CD14-positive monocyte (primary cell): ENCODE results near the gene OAS2. TPM values are rescaled to one million over a fixed set of nuclear protein-coding genes. Genes with fewer than 3 reads are reported as not detected.

Experiments
- DNase-seq, 3 donors: peaks; one replicate each; pipeline ENCODE4 v3.0.0-alpha.2; 2011 to 2022
- H2AFZ ChIP-seq: 2 replicates; pipeline ENCODE4 v1.6.0; 2012; ENCODE audit warnings: mild to moderate bottlenecking, low read depth, low read length, inconsistent platforms; ENCODE audit not compliant: insufficient read depth, poor library complexity, severe bottlenecking
- H3K27ac ChIP-seq, 2 donors: 1 replicate in 1 of 2; 2 replicates in 1 of 2; pipeline ENCODE4 v1.5.1; 2012 to 2013; ENCODE audit warnings: low read length in 2 of 2, control low read depth in 1 of 2, inconsistent platforms in 1 of 2, low read depth in 1 of 2, mild to moderate bottlenecking in 1 of 2
- H3K27me3 ChIP-seq, 2 donors: one replicate each; pipeline versions ENCODE4 v1.6.0 to v1.6.1; 2011 to 2013; ENCODE audit warnings: low read length in 2 of 2; ENCODE audit not compliant: control insufficient read depth in 2 of 2, insufficient read depth in 2 of 2
- H3K36me3 ChIP-seq, 2 donors: replicated peaks in 1 of 2; 1 replicate in 1 of 2; 2 replicates in 1 of 2; pipeline versions ENCODE4 v1.5.1 to v1.6.1; 2012 to 2013; ENCODE audit warnings: low read length in 2 of 2, control low read depth in 1 of 2, inconsistent platforms in 1 of 2, mild to moderate bottlenecking in 1 of 2; ENCODE audit not compliant: insufficient read depth in 2 of 2, control insufficient read depth in 1 of 2
- H3K4me1 ChIP-seq, 2 donors: 1 replicate in 1 of 2; 2 replicates in 1 of 2; pipeline versions ENCODE4 v1.5.1 to v1.6.1; 2012 to 2013; ENCODE audit warnings: low read length in 2 of 2, control low read depth in 1 of 2, inconsistent platforms in 1 of 2, mild to moderate bottlenecking in 1 of 2, moderate library complexity in 1 of 2; ENCODE audit not compliant: insufficient read depth in 2 of 2, control insufficient read depth in 1 of 2
- H3K4me2 ChIP-seq: replicated peaks from 2 replicates; pipeline ENCODE3; 2012; ENCODE audit warnings: low read length, moderate library complexity, mild to moderate bottlenecking; ENCODE audit not compliant: poor library complexity, severe bottlenecking; ENCODE audit errors: extremely low read depth
- H3K4me3 ChIP-seq, 3 experiments: fragments of 200-600 bp in 1 of 3; sonication (generic) in 1 of 3; replicated peaks in 1 of 3; 1 replicate in 2 of 3; 2 replicates in 1 of 3; pipeline ENCODE4 v1.5.1; 2011 to 2013; ENCODE audit warnings: low read length in 3 of 3, mild to moderate bottlenecking in 3 of 3, control low read depth in 2 of 3, low read depth in 2 of 3, inconsistent platforms in 1 of 3, moderate library complexity in 1 of 3
- H3K79me2 ChIP-seq: 2 replicates; pipeline ENCODE4 v1.6.0; 2012; ENCODE audit warnings: mild to moderate bottlenecking, control low read depth, inconsistent platforms, low read length, moderate library complexity; ENCODE audit not compliant: insufficient read depth
- H3K9ac ChIP-seq: 2 replicates; pipeline ENCODE4 v1.6.0; 2017; ENCODE audit warnings: low read length, mild to moderate bottlenecking; ENCODE audit not compliant: insufficient read depth, poor library complexity, severe bottlenecking
- H3K9me3 ChIP-seq, 2 donors: replicated peaks in 1 of 2; 1 replicate in 1 of 2; 2 replicates in 1 of 2; pipeline versions ENCODE4 v1.5.1 to v1.6.1; 2012 to 2013; ENCODE audit warnings: low read length in 2 of 2, control low read depth in 1 of 2; ENCODE audit not compliant: control insufficient read depth in 1 of 2, insufficient read depth in 1 of 2
- H4K20me1 ChIP-seq: 2 replicates; pipeline ENCODE4 v1.6.0; 2012; ENCODE audit warnings: mild to moderate bottlenecking, low read length, control low read depth, moderate library complexity; ENCODE audit not compliant: insufficient read depth
- H3K27ac Mint-ChIP-seq, 7 donors: one replicate each; pipeline ENCODE4 v1.8.0; 2020; ENCODE audit warnings: mild to moderate bottlenecking in 7 of 7, mixed read lengths in 7 of 7, moderate library complexity in 6 of 7, inconsistent platforms in 2 of 7
- H3K27me3 Mint-ChIP-seq, 3 donors: one replicate each; pipeline ENCODE4 v1.8.0; 2021 to 2022; ENCODE audit warnings: low read depth in 3 of 3, mild to moderate bottlenecking in 3 of 3, mixed read lengths in 3 of 3, moderate library complexity in 3 of 3, inconsistent platforms in 1 of 3
- H3K36me3 Mint-ChIP-seq, 2 donors: one replicate each; pipeline ENCODE4 v1.8.0; 2020; ENCODE audit warnings: mixed read lengths in 2 of 2, inconsistent platforms in 1 of 2, mild to moderate bottlenecking in 1 of 2
- H3K4me1 Mint-ChIP-seq: one replicate; pipeline ENCODE4 v1.8.0; 2020; ENCODE audit warnings: mild to moderate bottlenecking, mixed read lengths
- H3K4me3 Mint-ChIP-seq, 2 donors: one replicate each; pipeline ENCODE4 v1.8.0; 2020; ENCODE audit warnings: mild to moderate bottlenecking in 2 of 2, mixed read lengths in 2 of 2, moderate library complexity in 1 of 2
- H3K9me3 Mint-ChIP-seq, 7 donors: one replicate each; pipeline ENCODE4 v1.8.0; 2020 to 2022; ENCODE audit warnings: mixed read lengths in 7 of 7, mild to moderate bottlenecking in 6 of 7, moderate library complexity in 6 of 7, inconsistent platforms in 2 of 7
- WGBS: methylation state at CpG from one replicate; pipeline ENCODE4 v1.1.5; 2013; ENCODE audit warnings: missing lambda C conversion rate; ENCODE audit not compliant: insufficient coverage; 5-methylcytosine and 5-hydroxymethylcytosine counted together
- intact Hi-C, 2 donors: fragments of 100-400 bp; cut with micrococcal nuclease; formaldehyde crosslinking; loops; one replicate each; pipeline versions ENCODE4 v1.15.0 to v1.15.1; 2023
- polyA plus RNA-seq, 3 donors: library from polyadenylated mRNA; depleted of rRNA in 1 of 3; unstranded in 2 of 3; stranded (reverse) in 1 of 3; fragments of 300-500 nt in 2 of 3; fragments of >200 nt in 1 of 3; fragmentation: Illumina TruSeq in 2 of 3; gene quantifications; 1 replicate in 2 of 3; 2 replicates in 1 of 3; pipeline ENCODE4 v1.2.3, GENCODE V29; 2012 to 2021
- TF ChIP-seq, protein P1 (sequence below): fragments of 200-600 bp; IDR thresholded peaks from one replicate; pipeline ENCODE4 v1.8.0; 2022; ENCODE audit warnings: antibody characterized with exemption, mild to moderate bottlenecking

OAS2 gene
- polyA plus RNA-seq, 3 donors, result 27.7 to 55.9 (median 40.1) TPM

DNA sequence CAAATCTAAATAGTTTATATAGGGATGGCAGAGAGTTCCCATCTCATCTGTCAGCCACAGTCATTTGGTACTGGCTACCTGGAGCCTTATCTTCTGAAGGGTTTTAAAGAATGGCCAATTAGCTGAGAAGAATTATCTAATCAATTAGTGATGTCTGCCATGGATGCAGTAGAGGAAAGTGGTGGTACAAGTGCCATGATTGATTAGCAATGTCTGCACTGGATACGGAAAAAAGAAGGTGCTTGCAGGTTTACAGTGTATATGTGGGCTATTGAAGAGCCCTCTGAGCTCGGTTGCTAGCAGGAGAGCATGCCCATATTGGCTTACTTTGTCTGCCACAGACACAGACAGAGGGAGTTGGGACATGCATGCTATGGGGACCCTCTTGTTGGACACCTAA is 7.9 kb upstream of the OAS2 start:
- Histone ChIP-seq H3K4me2 (no peak overlapping the region), H3K4me3 (no peak overlapping the region), H3K9me3 (no peaks in the 10 kb centered on the region), H3K9ac (no peak overlapping the region), H3K27me3 (no peaks in the 10 kb centered on the region), H3K27ac (no peak overlapping the region), H3K36me3 (peaks cover 44 to 56% of the 10 kb centered on the region in 2 donors), H2AFZ (no peak overlapping the region), H4K20me1 (no peaks in the 10 kb centered on the region), H3K4me1 (peaks cover 5 to 7% of the 10 kb centered on the region in 2 donors), H3K79me2 (no peaks in the 10 kb centered on the region)
- TF ChIP-seq, protein P1, sequence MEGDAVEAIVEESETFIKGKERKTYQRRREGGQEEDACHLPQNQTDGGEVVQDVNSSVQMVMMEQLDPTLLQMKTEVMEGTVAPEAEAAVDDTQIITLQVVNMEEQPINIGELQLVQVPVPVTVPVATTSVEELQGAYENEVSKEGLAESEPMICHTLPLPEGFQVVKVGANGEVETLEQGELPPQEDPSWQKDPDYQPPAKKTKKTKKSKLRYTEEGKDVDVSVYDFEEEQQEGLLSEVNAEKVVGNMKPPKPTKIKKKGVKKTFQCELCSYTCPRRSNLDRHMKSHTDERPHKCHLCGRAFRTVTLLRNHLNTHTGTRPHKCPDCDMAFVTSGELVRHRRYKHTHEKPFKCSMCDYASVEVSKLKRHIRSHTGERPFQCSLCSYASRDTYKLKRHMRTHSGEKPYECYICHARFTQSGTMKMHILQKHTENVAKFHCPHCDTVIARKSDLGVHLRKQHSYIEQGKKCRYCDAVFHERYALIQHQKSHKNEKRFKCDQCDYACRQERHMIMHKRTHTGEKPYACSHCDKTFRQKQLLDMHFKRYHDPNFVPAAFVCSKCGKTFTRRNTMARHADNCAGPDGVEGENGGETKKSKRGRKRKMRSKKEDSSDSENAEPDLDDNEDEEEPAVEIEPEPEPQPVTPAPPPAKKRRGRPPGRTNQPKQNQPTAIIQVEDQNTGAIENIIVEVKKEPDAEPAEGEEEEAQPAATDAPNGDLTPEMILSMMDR, result no peak
- peaks cover 16% of the 10 kb centered on the region for H3K4me1 Mint-ChIP-seq
- intact Hi-C loops, result no loop called here
- H3K27me3 Mint-ChIP-seq, result peaks cover 0 to 5% (median 0%) of the 10 kb centered on the region in 3 donors
- H3K4me3 Mint-ChIP-seq, result no peak overlapping the region
- WGBS, result 100% methylated on average over 2 of the region's 2 CpGs
- peak overlapping the region in 1 of 7 donors; percentile 57 for H3K27ac Mint-ChIP-seq
- DNase-seq, result no peak
- H3K36me3 Mint-ChIP-seq, result peaks cover 50 to 52% of the 10 kb centered on the region in 2 donors
- no peaks in the 10 kb centered on the region for H3K9me3 Mint-ChIP-seq

DNA sequence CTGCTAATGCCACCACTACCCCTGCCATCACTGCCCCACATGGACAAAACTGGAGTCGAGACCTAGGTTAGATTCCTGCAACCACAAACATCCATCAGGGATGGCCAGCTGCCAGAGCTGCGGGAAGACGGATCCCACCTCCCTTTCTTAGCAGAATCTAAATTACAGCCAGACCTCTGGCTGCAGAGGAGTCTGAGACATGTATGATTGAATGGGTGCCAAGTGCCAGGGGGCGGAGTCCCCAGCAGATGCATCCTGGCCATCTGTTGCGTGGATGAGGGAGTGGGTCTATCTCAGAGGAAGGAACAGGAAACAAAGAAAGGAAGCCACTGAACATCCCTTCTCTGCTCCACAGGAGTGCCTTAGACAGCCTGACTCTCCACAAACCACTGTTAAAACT is 7.1 kb upstream of the OAS2 start:
- TF ChIP-seq, protein P1, result no peak
- H3K36me3 Mint-ChIP-seq, result peaks cover 42 to 43% of the 10 kb centered on the region in 2 donors
- peaks cover 16% of the 10 kb centered on the region for H3K4me1 Mint-ChIP-seq
- Histone ChIP-seq H3K9ac (no peak overlapping the region), H3K27me3 (no peaks in the 10 kb centered on the region), H3K4me1 (peaks cover 5 to 7% of the 10 kb centered on the region in 2 donors), H3K79me2 (no peaks in the 10 kb centered on the region), H3K4me2 (no peak overlapping the region), H3K27ac (no peak overlapping the region), H3K9me3 (no peaks in the 10 kb centered on the region), H2AFZ (no peak overlapping the region), H3K4me3 (no peak overlapping the region), H4K20me1 (no peaks in the 10 kb centered on the region), H3K36me3 (peaks cover 36 to 47% of the 10 kb centered on the region in 2 donors)
- H3K4me3 Mint-ChIP-seq, result no peak overlapping the region
- H3K9me3 Mint-ChIP-seq, result no peaks in the 10 kb centered on the region
- intact Hi-C loops, result no loop called here
- H3K27ac Mint-ChIP-seq, result no peak overlapping the region
- WGBS, result 0% methylated on average over 1 of the region's 5 CpGs
- no peak for DNase-seq
- peaks cover 0 to 5% (median 0%) of the 10 kb centered on the region in 3 donors for H3K27me3 Mint-ChIP-seq
